Smooth muscle cell (in vitro differentiated cells): ENCODE measurements around the gene SPPL3. TPM values are rescaled to one million over a fixed set of nuclear protein-coding genes. Genes with fewer than 3 reads are reported as not detected.

ENCODE experiments used
- DNase-seq: peaks from one replicate; lab custom pipeline; 2025; ENCODE audit not compliant: unreplicated experiment; lab: John Stamatoyannopoulos, UW
- H2AFZ ChIP-seq: fragments of 200-600 bp; sonication (generic); 2 replicates; pipeline ENCODE4 v1.6.0; 2016; ENCODE audit warnings: antibody characterized with exemption, low read depth, mild to moderate bottlenecking
- H3F3A ChIP-seq: fragments of 200-600 bp; sonication (generic); 2 replicates; pipeline ENCODE4 v1.6.0; 2017; ENCODE audit warnings: antibody characterized with exemption, low read depth
- H3K27ac ChIP-seq: fragments of 200-600 bp; sonication (generic); 2 replicates; pipeline ENCODE4 v1.5.1; 2016; ENCODE audit warnings: low read depth, mild to moderate bottlenecking
- H3K27me3 ChIP-seq: fragments of 200-600 bp; sonication (generic); 2 replicates; pipeline ENCODE4 v1.6.1; 2016; ENCODE audit warnings: low read depth, mild to moderate bottlenecking
- H3K36me3 ChIP-seq: fragments of 200-600 bp; sonication (generic); 2 replicates; pipeline ENCODE4 v1.5.1; 2016; ENCODE audit warnings: low read depth
- H3K4me1 ChIP-seq: fragments of 200-600 bp; sonication (generic); 2 replicates; pipeline ENCODE4 v1.5.1; 2016; ENCODE audit warnings: low read depth
- H3K4me2 ChIP-seq: fragments of 200-600 bp; sonication (generic); 2 replicates; pipeline ENCODE4 v1.6.0; 2016; ENCODE audit warnings: mild to moderate bottlenecking
- H3K4me3 ChIP-seq: fragments of 200-600 bp; sonication (generic); 2 replicates; pipeline ENCODE4 v1.5.1; 2016; ENCODE audit warnings: mild to moderate bottlenecking
- H3K79me2 ChIP-seq: fragments of 200-600 bp; sonication (generic); 2 replicates; pipeline ENCODE4 v1.6.0; 2016; ENCODE audit warnings: low read depth, mild to moderate bottlenecking
- H3K9ac ChIP-seq: fragments of 200-600 bp; sonication (generic); 2 replicates; pipeline ENCODE4 v1.6.0; 2016; ENCODE audit warnings: low read depth
- H3K9me3 ChIP-seq: fragments of 200-600 bp; sonication (generic); replicated peaks from 2 replicates; pipeline ENCODE4 v1.5.1; 2016; ENCODE audit warnings: low read depth
- H4K20me1 ChIP-seq: fragments of 200-600 bp; sonication (generic); 2 replicates; pipeline ENCODE4 v1.6.0; 2016; ENCODE audit warnings: low read depth
- WGBS: methylation state at CpG from one replicate; pipeline ENCODE4 v1.1.7; 2016; ENCODE audit warnings: low lambda C conversion rate; 5-methylcytosine and 5-hydroxymethylcytosine counted together
- polyA plus RNA-seq: library from polyadenylated mRNA; unstranded; fragments of >200 nt; fragmentation: Nextera tagmentation; extraction: Ambion mirVana; gene quantifications from 2 replicates; pipeline ENCODE4 v1.2.1, GENCODE V29; 2016
- total RNA-seq: library from RNA; depleted of rRNA; stranded (reverse); fragments of >200 nt; gene quantifications from 2 replicates; pipeline ENCODE4 v1.2.3, GENCODE V29; 2014
- TF ChIP-seq, protein P1 (sequence below): fragments of 200-600 bp; sonication (generic); IDR thresholded peaks from 2 replicates; pipeline ENCODE4 v1.5.1; 2017; ENCODE audit warnings: borderline replicate concordance, mild to moderate bottlenecking, antibody characterized with exemption; ENCODE audit not compliant: insufficient read depth, poor library complexity, severe bottlenecking

The SPPL3 gene
- total and polyA plus RNA-seq, 2 experiments from 2014 or later, result 22.5 to 27.0 TPM

DNA sequence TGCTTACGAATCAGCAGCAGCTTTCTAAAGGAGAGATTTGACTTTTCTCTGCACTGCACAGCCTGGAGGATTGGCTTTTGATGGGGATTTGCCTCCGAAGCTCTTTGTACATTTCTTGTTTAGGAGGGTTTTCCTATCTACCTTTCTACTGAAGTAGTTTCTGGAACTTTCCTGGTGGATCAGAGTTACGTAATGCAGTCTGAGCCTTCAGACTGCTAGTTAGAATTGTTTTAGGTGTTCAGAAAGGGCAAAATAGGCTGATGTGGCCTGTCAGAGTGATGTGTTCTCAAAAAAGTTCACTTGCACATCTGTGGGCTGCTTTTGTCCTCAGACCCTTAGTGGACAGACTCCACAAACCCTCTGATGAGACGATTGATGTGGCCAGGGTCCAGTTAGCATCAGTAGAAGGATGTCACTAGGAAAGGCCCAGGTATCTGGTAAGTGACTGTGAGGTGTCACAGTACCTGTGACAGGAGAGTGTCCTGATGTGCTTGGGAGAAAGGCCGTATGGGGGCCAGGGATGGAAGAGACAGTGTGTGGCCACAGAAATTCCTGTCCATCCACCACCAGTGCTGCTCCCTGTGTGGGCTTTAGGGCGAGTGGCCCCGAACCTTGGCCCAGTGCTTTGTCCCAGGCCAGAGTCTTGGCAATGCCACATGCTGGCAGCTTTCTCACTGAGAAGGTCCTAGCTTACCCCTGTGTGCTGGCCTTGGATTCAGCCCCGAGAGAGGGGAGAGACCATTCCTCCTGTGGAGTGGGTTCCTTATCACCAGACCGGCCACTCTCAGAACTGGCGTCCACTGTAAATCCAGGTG is 183.0 kb downstream of the SPPL3 start:
- Histone ChIP-seq H3K4me1 (peaks cover 7% of the 10 kb centered on the region), H3K79me2 (no peaks in the 10 kb centered on the region), H3K9ac (no peak overlapping the region), H3K4me3 (no peak overlapping the region), H3K36me3 (peaks cover 6% of the 10 kb centered on the region), H3F3A (no peaks in the 10 kb centered on the region), H4K20me1 (peaks cover 20% of the 10 kb centered on the region), H2AFZ (no peak overlapping the region), H3K4me2 (no peak overlapping the region), H3K9me3 (no peaks in the 10 kb centered on the region), H3K27ac (peak overlapping the region; percentile 49), H3K27me3 (no peaks in the 10 kb centered on the region)
- no peak for DNase-seq
- 86% methylated on average over 10 of the region's 10 CpGs for WGBS
- TF ChIP-seq, protein P1, sequence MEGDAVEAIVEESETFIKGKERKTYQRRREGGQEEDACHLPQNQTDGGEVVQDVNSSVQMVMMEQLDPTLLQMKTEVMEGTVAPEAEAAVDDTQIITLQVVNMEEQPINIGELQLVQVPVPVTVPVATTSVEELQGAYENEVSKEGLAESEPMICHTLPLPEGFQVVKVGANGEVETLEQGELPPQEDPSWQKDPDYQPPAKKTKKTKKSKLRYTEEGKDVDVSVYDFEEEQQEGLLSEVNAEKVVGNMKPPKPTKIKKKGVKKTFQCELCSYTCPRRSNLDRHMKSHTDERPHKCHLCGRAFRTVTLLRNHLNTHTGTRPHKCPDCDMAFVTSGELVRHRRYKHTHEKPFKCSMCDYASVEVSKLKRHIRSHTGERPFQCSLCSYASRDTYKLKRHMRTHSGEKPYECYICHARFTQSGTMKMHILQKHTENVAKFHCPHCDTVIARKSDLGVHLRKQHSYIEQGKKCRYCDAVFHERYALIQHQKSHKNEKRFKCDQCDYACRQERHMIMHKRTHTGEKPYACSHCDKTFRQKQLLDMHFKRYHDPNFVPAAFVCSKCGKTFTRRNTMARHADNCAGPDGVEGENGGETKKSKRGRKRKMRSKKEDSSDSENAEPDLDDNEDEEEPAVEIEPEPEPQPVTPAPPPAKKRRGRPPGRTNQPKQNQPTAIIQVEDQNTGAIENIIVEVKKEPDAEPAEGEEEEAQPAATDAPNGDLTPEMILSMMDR, result no peak

DNA sequence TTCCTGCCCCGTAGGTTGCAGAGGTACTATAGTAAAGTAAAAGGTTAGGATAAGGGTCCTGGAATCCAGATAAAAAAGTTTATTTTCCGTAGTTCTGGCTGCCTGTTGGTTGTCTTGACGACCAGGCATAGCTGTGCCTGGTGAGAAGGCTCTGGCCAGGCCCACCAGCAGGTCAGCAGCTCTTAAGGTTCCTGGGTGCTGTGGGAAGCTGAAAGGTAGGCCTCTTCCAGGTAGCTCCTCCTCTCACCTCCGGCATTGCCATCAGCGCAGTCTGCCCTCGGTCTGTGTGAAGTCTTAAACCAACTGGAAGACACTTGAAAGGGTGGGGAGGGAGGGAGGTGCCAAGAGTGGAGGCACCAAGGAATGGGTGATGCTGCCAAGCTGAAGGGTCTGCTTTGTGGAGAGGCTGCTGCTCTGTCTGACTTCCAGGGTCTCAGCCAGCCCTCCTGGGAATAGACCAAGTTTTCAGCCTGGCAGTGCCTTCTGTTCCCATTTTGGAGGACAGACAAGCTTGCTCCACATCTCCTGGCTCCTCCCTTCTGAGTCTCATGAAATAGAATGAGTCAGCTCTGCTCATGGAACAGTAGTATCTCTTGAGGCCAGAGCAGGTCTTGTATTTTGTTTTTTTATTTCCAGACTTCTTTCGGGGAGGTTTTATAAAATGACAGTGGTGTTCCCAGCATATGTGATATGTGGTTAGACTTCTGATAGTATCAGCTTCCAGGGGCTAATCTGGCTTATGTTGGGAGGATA is 183.7 kb downstream of the SPPL3 start:
- no peaks in the 10 kb centered on the region for H3F3A ChIP-seq
- 77% methylated on average over 7 of the region's 7 CpGs for WGBS
- no peaks in the 10 kb centered on the region for H3K79me2 ChIP-seq
- H4K20me1 ChIP-seq, result peaks cover 26% of the 10 kb centered on the region
- no peaks in the 10 kb centered on the region for H3K9me3 ChIP-seq
- peaks cover 7% of the 10 kb centered on the region for H3K4me1 ChIP-seq
- no peak for DNase-seq
- no peak overlapping the region for H3K4me3 ChIP-seq
- H3K9ac ChIP-seq, result no peak overlapping the region
- peaks cover 6% of the 10 kb centered on the region for H3K36me3 ChIP-seq
- H3K27ac ChIP-seq, result peak overlapping the region; percentile 49
- peak overlapping the region; percentile 8 for H3K4me2 ChIP-seq
- TF ChIP-seq, protein P1, result no peak
- no peaks in the 10 kb centered on the region for H3K27me3 ChIP-seq
- H2AFZ ChIP-seq, result no peak overlapping the region

DNA sequence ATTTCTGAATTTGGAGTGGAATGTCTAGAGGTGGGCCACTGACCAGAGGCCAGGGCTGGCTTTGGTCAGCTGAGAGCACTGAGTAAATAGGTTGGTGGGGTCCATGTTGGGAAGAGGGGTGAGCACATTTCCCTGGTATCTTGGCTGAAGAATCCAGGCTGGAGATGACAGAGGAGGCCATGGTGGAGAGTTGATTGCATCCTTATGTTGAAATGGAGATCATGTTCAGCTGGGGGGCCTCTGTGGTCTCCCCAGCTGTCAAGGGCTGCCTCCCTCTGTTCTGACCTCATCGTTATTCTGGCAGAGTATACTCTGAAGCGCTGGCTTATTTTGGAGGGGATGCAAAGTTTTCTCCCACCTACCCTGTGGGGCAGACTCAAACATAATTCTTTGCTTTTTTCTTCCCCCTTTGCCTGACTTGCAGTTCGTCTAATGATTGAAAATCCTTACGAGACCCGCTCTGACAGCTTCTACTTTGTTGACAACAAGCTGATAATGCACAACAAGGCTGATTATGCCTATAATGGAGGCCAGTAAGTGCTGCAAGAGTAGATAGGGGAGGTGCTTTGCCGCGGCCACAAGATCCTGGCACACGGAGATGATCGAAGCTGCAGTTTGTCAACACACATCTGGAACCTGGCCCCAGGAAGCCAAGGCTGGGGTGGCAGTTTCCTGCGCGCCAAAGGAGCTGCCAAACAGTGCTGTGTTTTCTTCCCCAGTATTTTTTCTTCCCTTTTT is 184.5 kb downstream of the SPPL3 start:
- Histone ChIP-seq H3K27ac (peak overlapping the region; percentile 49), H3K4me1 (no peaks in the 10 kb centered on the region), H4K20me1 (peaks cover 31% of the 10 kb centered on the region), H2AFZ (no peak overlapping the region), H3K4me3 (no peak overlapping the region), H3K9me3 (no peaks in the 10 kb centered on the region), H3K4me2 (no peak overlapping the region), H3K36me3 (peaks cover 6% of the 10 kb centered on the region), H3K79me2 (peaks cover 4% of the 10 kb centered on the region), H3F3A (no peaks in the 10 kb centered on the region), H3K27me3 (no peaks in the 10 kb centered on the region), H3K9ac (no peak overlapping the region)
- DNase-seq, result no peak
- WGBS, result 89% methylated on average over 11 of the region's 11 CpGs
- TF ChIP-seq, protein P1, result no peak
